HG03342 (cell line): ENCODE data around the gene RCBTB1.
"Not testable (repeated sequence)": the region's sequence is repeated elsewhere in the genome, so short reads cannot be mapped to it uniquely, and the experiment has no call there.

Experiments used
- ATAC-seq: cut with Tn5 transposase; IDR thresholded peaks from one replicate; pipeline ENCODE4 v1.9.1; 2021; ENCODE audit warnings: mild to moderate bottlenecking, moderate library complexity; ENCODE audit not compliant: unreplicated experiment

The RCBTB1 gene

GRCh38 chr13:49585220-49586157 lies at the start of gene RCBTB1:
RCBTB1 (minus strand) TSS chr13:49585558; CDS start chr13:49567279, 18,279 bp downstream.
- ATAC-seq: peak; percentile 93

- ATAC-seq: no peak
Measured at GRCh38 chr13:49633710-49634109, 48.4 kb upstream of the RCBTB1 start.

GRCh38 chr13:49632156-49632555 lies 46.8 kb upstream of the RCBTB1 start:
- no peak for ATAC-seq

DNA sequence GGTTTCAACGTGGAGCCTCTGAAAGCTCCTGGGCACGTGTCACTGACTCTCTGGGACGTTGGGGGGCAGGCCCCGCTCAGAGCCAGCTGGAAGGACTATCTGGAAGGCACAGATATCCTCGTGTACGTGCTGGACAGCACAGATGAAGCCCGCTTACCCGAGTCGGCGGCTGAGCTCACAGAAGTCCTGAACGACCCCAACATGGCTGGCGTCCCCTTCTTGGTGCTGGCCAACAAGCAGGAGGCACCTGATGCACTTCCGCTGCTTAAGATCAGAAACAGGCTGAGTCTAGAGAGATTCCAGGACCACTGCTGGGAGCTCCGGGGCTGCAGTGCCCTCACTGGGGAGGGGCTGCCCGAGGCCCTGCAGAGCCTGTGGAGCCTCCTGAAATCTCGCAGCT lies 45.2 kb upstream of the RCBTB1 start:
- ATAC-seq: no peak

DNA sequence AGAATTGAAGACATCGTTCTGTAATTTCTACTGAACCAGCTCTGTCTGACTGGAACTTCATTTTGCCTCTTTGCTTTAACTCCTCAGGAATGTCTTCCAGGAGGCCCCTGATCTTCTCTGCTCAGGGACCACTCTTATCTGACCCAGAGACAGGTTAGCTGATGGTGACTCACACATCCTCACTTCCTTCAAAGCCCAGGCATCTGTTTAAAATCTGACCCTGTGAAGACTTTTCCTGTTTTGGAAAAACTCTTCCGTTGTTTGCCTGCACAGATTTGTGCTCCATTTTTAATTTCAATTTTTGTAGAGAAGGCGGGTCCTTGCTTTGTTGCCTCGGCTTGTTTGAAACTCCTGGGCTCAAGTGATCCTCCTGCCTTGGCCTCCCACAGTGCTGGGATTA lies 44.6 kb upstream of the RCBTB1 start:
- no peak for ATAC-seq

DNA sequence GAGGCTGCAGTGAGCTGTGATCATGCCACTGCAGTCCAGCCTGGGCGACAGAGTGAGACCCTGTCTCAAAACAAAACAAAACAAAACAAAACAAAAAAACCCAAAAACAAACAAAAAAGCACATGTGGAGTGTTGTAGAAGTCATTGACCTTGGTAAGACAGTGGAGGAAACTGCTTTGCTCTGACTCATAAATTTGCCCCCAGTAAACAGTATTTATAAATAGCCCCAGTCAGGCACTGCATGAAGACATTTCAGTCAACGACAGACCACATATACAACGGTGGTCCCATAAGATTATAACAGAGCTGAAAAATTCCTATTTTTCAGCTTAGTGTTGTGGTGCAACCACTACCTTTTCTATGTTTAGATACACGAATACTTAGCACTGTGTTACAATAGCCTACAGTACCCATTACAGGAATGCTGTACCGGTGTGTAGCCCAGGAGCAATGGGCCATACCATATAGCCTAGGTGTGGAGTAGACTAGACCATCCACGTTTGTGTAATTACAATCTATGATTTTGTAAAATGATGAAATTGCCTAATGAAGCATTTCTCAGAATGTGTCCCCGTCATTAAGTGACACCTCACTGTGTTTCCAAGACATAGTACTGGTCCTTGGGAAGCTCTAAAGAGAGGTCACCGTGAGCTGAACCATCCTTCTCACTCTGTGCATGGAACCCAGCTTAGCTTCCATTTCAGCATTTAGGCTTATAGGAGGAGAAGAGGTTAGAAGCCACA lies 44.0 kb upstream of the RCBTB1 start:
- no peak for ATAC-seq

- peak; percentile 93 for ATAC-seq
Measured at GRCh38 chr13:49627831-49628652, 42.7 kb upstream of the RCBTB1 start, which contains the start of gene ARL11. ARL11 (plus strand) TSS chr13:49628507; CDS start chr13:49630448, 1,941 bp downstream.

DNA sequence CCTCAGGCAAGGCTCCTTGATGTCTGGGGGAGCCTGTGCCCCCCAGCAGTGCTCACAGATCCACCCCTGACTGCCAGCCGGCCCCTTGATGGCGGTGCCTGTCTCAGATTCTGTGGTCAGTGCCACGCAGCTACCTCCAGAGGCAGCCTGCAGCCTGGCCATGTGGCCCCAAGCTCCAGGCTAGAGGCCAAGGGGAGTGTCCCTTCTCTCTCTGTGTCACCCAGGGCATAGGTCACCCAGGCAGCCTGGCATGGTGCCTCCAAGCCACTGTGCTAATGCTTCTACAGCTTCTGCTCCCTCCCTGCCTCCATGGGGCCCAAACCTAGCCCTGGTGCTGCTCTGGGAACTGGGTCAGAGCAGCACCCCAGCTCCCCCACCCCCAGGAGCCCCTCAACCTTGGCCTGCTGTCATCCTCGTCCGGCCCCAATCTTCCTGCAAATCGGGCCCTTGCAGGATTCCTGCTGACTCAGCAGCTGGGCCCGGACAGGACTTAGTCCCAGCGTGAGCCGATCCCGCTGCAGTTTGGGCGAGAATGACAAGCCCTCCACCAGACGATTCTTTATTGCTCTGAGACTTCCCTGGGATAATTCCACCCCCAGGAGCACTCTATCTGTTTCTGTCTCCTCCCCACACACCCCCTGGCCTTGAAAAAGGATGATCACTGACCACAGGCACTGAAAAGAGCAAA lies 40.2 kb upstream of the RCBTB1 start:
- no peak for ATAC-seq

DNA sequence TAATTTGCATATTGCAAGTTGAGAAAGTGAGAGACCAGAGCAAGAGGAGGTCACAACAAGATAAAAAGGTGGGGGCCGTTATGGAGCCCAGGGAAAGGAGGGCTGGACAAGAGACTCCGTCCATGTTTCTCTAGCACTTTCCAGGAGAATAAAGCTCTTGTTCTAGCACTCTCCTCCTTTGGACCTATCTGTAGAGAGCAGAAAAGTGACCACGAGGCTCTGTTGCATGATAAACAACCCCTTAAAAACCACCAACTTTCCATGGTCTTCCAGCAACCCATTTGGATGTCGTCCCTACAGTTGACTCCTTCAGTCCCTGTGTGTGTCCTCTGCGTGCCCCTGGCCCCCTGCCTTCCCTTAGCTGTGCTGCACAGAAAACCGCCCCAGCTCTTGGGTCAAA lies 38.9 kb upstream of the RCBTB1 start:
- no peak for ATAC-seq

GRCh38 chr13:49622174-49622946 lies 37.0 kb upstream of the RCBTB1 start:
- no peak for ATAC-seq

DNA sequence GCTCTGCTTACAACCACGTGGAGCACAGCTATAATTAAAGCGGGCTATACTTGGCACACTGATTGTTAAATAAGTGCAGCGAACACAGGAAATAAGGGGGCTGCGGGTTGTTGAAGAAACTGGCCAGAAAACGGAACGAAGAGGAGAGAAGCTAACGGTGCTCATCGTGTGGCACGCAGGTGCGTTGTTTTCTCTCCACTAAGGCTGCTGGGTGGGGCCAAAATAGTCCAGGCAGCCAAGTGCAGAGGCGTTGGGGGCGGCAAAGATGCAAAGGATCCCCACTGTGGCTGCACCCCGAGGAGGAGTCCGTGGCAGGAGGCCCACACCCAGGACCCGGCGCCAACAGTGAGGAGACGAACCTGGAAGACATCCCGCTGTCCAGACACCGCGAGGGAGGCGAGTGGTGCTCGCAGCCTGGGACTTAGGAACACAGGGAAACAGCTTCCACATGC lies 34.8 kb upstream of the RCBTB1 start:
- peak; percentile 81 for ATAC-seq

- no peak for ATAC-seq
Measured at GRCh38 chr13:49616676-49617065, 31.3 kb upstream of the RCBTB1 start.

DNA sequence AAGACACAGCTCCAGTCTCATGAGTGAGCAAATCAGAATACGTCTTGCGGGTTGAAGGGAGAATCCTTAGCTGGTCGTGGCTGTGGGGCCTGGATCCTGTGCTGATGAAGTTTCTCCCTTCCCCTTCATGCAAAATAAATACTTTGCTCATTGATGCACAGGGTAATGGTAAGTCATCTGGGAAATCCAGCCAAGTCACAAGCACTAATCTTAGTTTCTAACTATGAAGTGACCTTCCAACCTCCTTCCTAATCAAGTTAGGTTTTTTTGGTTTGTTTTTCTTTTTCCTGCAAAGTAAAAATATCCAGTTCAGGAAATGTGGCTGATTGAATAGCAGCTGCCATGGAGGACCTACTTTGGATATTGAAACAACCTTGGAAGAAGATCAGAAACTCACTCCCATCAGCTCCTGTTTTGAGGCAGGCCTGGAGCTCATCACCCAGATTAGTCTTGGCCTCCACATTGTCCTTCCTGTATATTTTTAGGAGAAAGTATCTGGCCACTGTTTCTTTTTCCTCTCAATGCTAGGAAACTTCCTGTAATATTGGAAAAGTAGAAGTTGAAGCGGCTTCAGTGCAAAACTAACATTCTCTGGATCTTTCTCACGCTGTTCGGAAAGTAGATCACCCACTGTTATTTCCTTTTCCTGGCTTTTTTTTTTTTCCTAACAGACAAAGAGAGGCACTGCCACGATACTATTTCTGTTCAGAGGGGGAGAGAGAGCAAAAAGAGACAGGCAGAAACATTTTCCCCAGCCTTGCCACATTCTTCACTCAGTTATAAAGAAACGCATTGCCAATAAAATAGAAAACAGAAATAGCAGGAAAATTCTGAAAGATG lies 30.7 kb upstream of the RCBTB1 start:
- no peak for ATAC-seq

GRCh38 chr13:49612042-49612441 lies 26.7 kb upstream of the RCBTB1 start:
- ATAC-seq: not testable (repeated sequence)

DNA sequence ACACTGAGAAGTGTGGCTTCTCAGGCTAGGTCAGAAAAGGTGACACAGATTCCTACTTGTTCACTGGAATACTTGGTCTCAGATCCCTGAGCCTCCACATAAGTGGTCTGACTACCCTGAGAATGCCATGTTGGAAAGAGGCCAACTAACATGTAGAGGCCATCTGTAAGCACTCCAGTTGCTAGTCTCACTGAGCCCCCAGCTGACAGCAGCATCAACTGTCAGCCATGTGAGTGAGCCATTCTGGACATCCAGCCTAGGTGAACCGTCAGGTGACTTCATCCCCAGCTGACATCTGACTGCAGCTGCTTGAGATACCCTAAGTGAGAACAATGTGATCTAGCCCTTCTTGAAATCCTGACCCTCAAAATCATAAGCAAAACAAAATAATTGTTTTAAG lies 24.8 kb upstream of the RCBTB1 start:
- no peak for ATAC-seq

DNA sequence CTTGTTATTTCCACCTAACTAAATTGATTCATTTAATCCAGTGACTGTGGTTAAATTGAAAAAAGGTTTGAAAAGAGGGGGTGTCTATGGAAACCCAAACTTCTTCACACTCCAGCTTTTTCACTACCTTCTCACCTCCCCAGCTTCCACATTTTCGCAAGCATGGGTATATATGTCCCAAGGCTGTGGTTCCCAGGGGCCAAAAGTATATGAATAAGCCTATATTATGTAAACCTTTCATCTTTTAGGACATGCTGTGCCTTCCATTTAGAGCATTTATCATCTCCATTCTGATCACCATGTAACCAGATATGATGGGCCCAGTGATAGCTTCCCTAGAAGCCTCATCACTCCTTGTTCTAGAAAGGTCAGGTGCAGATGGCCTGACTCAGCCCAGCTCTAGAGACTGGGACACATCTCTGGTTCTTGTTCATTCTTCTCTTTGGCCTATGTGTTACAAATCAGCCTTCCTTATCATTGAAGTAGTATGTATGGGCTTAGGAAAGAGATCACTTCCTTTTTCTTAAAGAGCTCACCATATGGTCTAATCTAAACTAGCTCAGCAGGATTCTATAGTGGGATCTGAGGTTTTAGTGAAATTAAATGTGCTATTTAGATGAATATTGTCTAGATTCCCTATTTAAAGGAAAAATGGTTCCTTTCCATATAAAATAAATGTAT lies 23.4 kb upstream of the RCBTB1 start:
- ATAC-seq: no peak

DNA sequence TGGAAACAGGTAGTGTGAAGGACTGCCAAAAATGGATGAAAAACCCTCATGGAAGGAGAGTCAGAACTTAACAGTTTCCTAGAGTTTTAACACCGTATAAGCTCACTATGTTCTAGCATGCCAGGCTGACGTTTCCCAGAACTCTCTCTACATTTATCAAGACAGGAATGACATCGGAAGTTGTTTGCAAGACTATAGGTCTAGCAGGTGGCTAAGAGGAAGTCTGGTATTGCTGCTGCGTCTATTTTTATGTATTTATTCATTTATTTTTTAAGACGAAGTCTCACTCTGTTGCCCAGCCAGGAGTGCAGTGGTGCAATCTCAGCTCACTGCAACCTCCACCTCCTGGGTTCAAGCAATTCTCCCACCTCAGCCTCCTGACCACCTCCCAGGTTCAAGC lies 22.4 kb upstream of the RCBTB1 start:
- no peak for ATAC-seq
